ENCODE results near the gene PDHB. TPM values are rescaled to one million over a fixed set of nuclear protein-coding genes. Genes with fewer than 3 reads are reported as not detected.

Gene PDHB
- total and polyA plus RNA-seq, 2 experiments from 2014 or later = 108 to 119 TPM

GRCh38 chr3:58421004-58421403 lies 12.6 kb downstream of the PDHB start:
- Histone ChIP-seq H3K4me2 (ENCODE audit: unreplicated experiment) (no peak overlapping the region), H3K4me1 (ENCODE audit: insufficient read depth) (peaks cover 4% of the 10 kb centered on the region; the same call in 1 of the 2 replicates), H2AFZ (no peak overlapping the region), H3K9me2 (ENCODE audit: insufficient read depth) (no peaks in the 10 kb centered on the region), H3K36me3 (ENCODE audit: low read depth) (peaks cover 12% of the 10 kb centered on the region), H3F3A (ENCODE audit: insufficient read depth) (peaks cover 28% of the 10 kb centered on the region), H3K9me3 (ENCODE audit: low read depth) (no peaks in the 10 kb centered on the region), H3K9ac (no peak overlapping the region), H3K27me3 (replicated peaks; ENCODE audit: insufficient read depth) (no peaks in the 10 kb centered on the region), H3K79me2 (ENCODE audit: insufficient read depth) (no peaks in the 10 kb centered on the region), H3K27ac (peak overlapping the region; percentile 47; the same call in 1 of the 2 replicates), H3K4me3 (no peak overlapping the region), H4K20me1 (ENCODE audit: insufficient read depth) (no peaks in the 10 kb centered on the region)
- WGBS, 2 experiments (ENCODE audit: low coverage in 1 of 2, low lambda C conversion rate in 2 of 2, missing lambda C conversion rate in 2 of 2) = 90 to 91% methylated on average over 7 of the region's 7 CpGs
- in situ Hi-C loops (cut with MboI) = no loop called here
- DNase-seq = no peak
- TF ChIP-seq EZH2phosphoT487 (IDR thresholded peaks at IDR 0.05; ENCODE audit: insufficient read depth, low read depth) = no peak
- no peak for TF ChIP-seq EZH2 (IDR thresholded peaks at IDR 0.05; ENCODE audit: insufficient read depth, poor library complexity, severe bottlenecking)

- Histone ChIP-seq H3K4me3 (no peak overlapping the region), H3K4me2 (ENCODE audit: unreplicated experiment) (no peak overlapping the region), H3K27ac (peak overlapping the region; percentile 47), H3K79me2 (ENCODE audit: insufficient read depth) (no peaks in the 10 kb centered on the region), H3K27me3 (replicated peaks; ENCODE audit: insufficient read depth) (no peaks in the 10 kb centered on the region), H2AFZ (no peak overlapping the region), H3K9me2 (ENCODE audit: insufficient read depth) (no peaks in the 10 kb centered on the region), H3K36me3 (ENCODE audit: low read depth) (peaks cover 3% of the 10 kb centered on the region), H4K20me1 (ENCODE audit: insufficient read depth) (no peaks in the 10 kb centered on the region), H3K9me3 (ENCODE audit: low read depth) (no peaks in the 10 kb centered on the region), H3K9ac (peak overlapping the region; percentile 21; the same call in 1 of the 2 replicates), H3F3A (ENCODE audit: insufficient read depth) (peaks cover 20% of the 10 kb centered on the region), H3K4me1 (ENCODE audit: insufficient read depth) (peaks cover 4% of the 10 kb centered on the region; the same call in 1 of the 2 replicates)
- DNase-seq = peak; percentile 74
- no peak for TF ChIP-seq EZH2 (IDR thresholded peaks at IDR 0.05; ENCODE audit: insufficient read depth, poor library complexity, severe bottlenecking)
- TF ChIP-seq EZH2phosphoT487 (IDR thresholded peaks at IDR 0.05; ENCODE audit: insufficient read depth, low read depth) = no peak
- in situ Hi-C loops (cut with MboI) = no loop called here
- WGBS, 2 experiments (ENCODE audit: low coverage in 1 of 2, low lambda C conversion rate in 2 of 2, missing lambda C conversion rate in 2 of 2) = 26 to 28% methylated on average over 7 of the region's 7 CpGs
These were observed 13.7 kb downstream of the PDHB start for GRCh38 chr3:58419780-58420507.

- Histone ChIP-seq H2AFZ (no peak overlapping the region), H3K27me3 (replicated peaks; ENCODE audit: insufficient read depth) (no peaks in the 10 kb centered on the region), H4K20me1 (ENCODE audit: insufficient read depth) (no peaks in the 10 kb centered on the region), H3K79me2 (ENCODE audit: insufficient read depth) (no peaks in the 10 kb centered on the region), H3K9ac (no peak overlapping the region), H3K27ac (no peak overlapping the region), H3K9me2 (ENCODE audit: insufficient read depth) (no peaks in the 10 kb centered on the region), H3K4me3 (no peak overlapping the region), H3K9me3 (ENCODE audit: low read depth) (no peaks in the 10 kb centered on the region), H3F3A (ENCODE audit: insufficient read depth) (peaks cover 20% of the 10 kb centered on the region), H3K4me1 (ENCODE audit: insufficient read depth) (peaks cover 7% of the 10 kb centered on the region; the same call in 1 of the 2 replicates), H3K36me3 (ENCODE audit: low read depth) (no peaks in the 10 kb centered on the region), H3K4me2 (ENCODE audit: unreplicated experiment) (no peak overlapping the region)
- TF ChIP-seq EZH2phosphoT487 (IDR thresholded peaks at IDR 0.05; ENCODE audit: insufficient read depth, low read depth) (no peak), EZH2 (IDR thresholded peaks at IDR 0.05; ENCODE audit: insufficient read depth, poor library complexity, severe bottlenecking) (no peak)
- WGBS, 2 experiments (ENCODE audit: low coverage in 1 of 2, low lambda C conversion rate in 2 of 2, missing lambda C conversion rate in 2 of 2) = 94 to 97% methylated on average over 6 of the region's 6 CpGs
- in situ Hi-C loops (cut with MboI) = no loop called here
- no peak for DNase-seq
These were observed 15.4 kb downstream of the PDHB start for GRCh38 chr3:58418227-58418626.

GRCh38 chr3:58417075-58417474 lies 16.6 kb downstream of the PDHB start:
- Histone ChIP-seq H3K27me3 (replicated peaks; ENCODE audit: insufficient read depth) (no peaks in the 10 kb centered on the region), H3K4me1 (ENCODE audit: insufficient read depth) (peaks cover 7% of the 10 kb centered on the region; the same call in 1 of the 2 replicates), H3K9me2 (ENCODE audit: insufficient read depth) (no peaks in the 10 kb centered on the region), H4K20me1 (ENCODE audit: insufficient read depth) (no peaks in the 10 kb centered on the region), H3K27ac (no peak overlapping the region), H3K9ac (no peak overlapping the region), H3K4me2 (ENCODE audit: unreplicated experiment) (no peak overlapping the region), H3F3A (ENCODE audit: insufficient read depth) (peaks cover 20% of the 10 kb centered on the region), H3K36me3 (ENCODE audit: low read depth) (no peaks in the 10 kb centered on the region), H3K9me3 (ENCODE audit: low read depth) (no peaks in the 10 kb centered on the region), H3K79me2 (ENCODE audit: insufficient read depth) (no peaks in the 10 kb centered on the region), H2AFZ (no peak overlapping the region), H3K4me3 (no peak overlapping the region)
- no peak for DNase-seq
- WGBS, 2 experiments (ENCODE audit: low coverage in 1 of 2, low lambda C conversion rate in 2 of 2, missing lambda C conversion rate in 2 of 2) = 72 to 84% methylated on average over 2 of the region's 2 CpGs
- TF ChIP-seq EZH2 (IDR thresholded peaks at IDR 0.05; ENCODE audit: insufficient read depth, poor library complexity, severe bottlenecking) (no peak), EZH2phosphoT487 (IDR thresholded peaks at IDR 0.05; ENCODE audit: insufficient read depth, low read depth) (no peak)
- in situ Hi-C loops (cut with MboI) = no loop called here

Data from GM23248 (cell line).